Aorta (tissue), 5 donors: ENCODE data around the gene PLAAT1. TPM values are rescaled to one million over a fixed set of nuclear protein-coding genes. Genes with fewer than 3 reads are reported as not detected.

Experiments
- ATAC-seq: fragments of 200-7000 bp; cut with Tn5 transposase; one replicate; pipeline ENCODE4 v1.9.1; 2022; ENCODE audit warnings: moderate library complexity; ENCODE audit not compliant: low FRiP score
- DNase-seq, 2 donors: peaks; one replicate each; pipeline ENCODE4 v3.0.0-alpha.2; 2020
- H3K27ac ChIP-seq, 2 donors: one replicate each; pipeline ENCODE4 v1.5.1; 2013; ENCODE audit warnings: low read length in 2 of 2, mild to moderate bottlenecking in 2 of 2, moderate library complexity in 2 of 2, control low read depth in 1 of 2, inconsistent platforms in 1 of 2, low read depth in 1 of 2
- H3K27me3 ChIP-seq, 2 donors: one replicate each; pipeline ENCODE4 v1.6.1; 2013; ENCODE audit warnings: control low read depth in 1 of 2, low read length in 1 of 2, mild to moderate bottlenecking in 1 of 2, moderate library complexity in 1 of 2; ENCODE audit not compliant: insufficient read depth in 2 of 2, control insufficient read depth in 1 of 2
- H3K36me3 ChIP-seq, 2 donors: one replicate each; pipeline ENCODE4 v1.6.1; 2013; ENCODE audit warnings: control low read depth in 1 of 2, low read length in 1 of 2, mild to moderate bottlenecking in 1 of 2; ENCODE audit not compliant: insufficient read depth in 2 of 2, control insufficient read depth in 1 of 2
- H3K4me1 ChIP-seq, 2 donors: one replicate each; pipeline ENCODE4 v1.6.1; 2013; ENCODE audit warnings: low read length in 2 of 2, control low read depth in 1 of 2, mild to moderate bottlenecking in 1 of 2, moderate library complexity in 1 of 2; ENCODE audit not compliant: insufficient read depth in 2 of 2, control insufficient read depth in 1 of 2
- H3K4me3 ChIP-seq, 2 donors: one replicate each; pipeline ENCODE4 v1.5.1; 2013; ENCODE audit warnings: low read length in 2 of 2, control low read depth in 1 of 2, mild to moderate bottlenecking in 1 of 2
- H3K9me3 ChIP-seq: one replicate; pipeline ENCODE4 v1.6.1; 2013; ENCODE audit warnings: mild to moderate bottlenecking, low read length; ENCODE audit not compliant: control insufficient read depth
- WGBS, 2 donors: extraction: QIAGEN DNeasy Blood & Tissue Kit; methylation state at CpG; one replicate each; pipeline ENCODE4 v1.1.7; 2013; 5-methylcytosine and 5-hydroxymethylcytosine counted together
- intact Hi-C, 2 donors: fragments of 100-400 bp; cut with DNase I; formaldehyde crosslinking; loops; one replicate each; pipeline versions ENCODE4 v1.14.2 to v1.15.0; 2022
- polyA plus RNA-seq, 2 donors: library from polyadenylated mRNA; stranded (reverse); fragments of 200-250 nt; gene quantifications; one replicate each; pipeline ENCODE4 v1.2.3, GENCODE V29; 2013
- total RNA-seq, 2 donors: library from RNA; stranded (reverse); fragmentation: NEBNext Ultra II Directional; extraction: Animal tissue kit (Norgen Biotek cat#: 25700); gene quantifications; one replicate each; pipeline ENCODE4 v1.2.1, GENCODE V29; 2021
- donor health status: healthy with polysubstance abuse.
- donor health status: Bipolar disorder and iron deficiency.
- donor health status: DM: no; HTN: no; CAD: no.
- donor health status: DM: no; HTN: no; CAD: no.
- donor health status: DM: yes; HTN: yes; CAD: no.

Gene PLAAT1
- total and polyA plus RNA-seq, 4 donors = 0.45 to 0.63 TPM; not detected in 2

GRCh38 chr3:193314161-193314560 lies 73.1 kb downstream of the PLAAT1 start:
- H3K27me3 ChIP-seq = no peaks in the 10 kb centered on the region
- ATAC-seq (no peak), DNase-seq (no peak)
- H3K36me3 ChIP-seq = no peaks in the 10 kb centered on the region
- intact Hi-C loops = no loop called here
- no peaks in the 10 kb centered on the region for H3K9me3 ChIP-seq
- no peak overlapping the region for H3K27ac ChIP-seq
- H3K4me1 ChIP-seq = no peaks in the 10 kb centered on the region
- H3K4me3 ChIP-seq = no peak overlapping the region
- WGBS, 2 donors = 88 to 90% methylated on average over 3 of the region's 3 CpGs

GRCh38 chr3:193317682-193318300 lies 76.8 kb downstream of the PLAAT1 start:
- no peaks in the 10 kb centered on the region for H3K9me3 ChIP-seq
- H3K36me3 ChIP-seq = no peaks in the 10 kb centered on the region
- no peak for ATAC-seq
- no peaks in the 10 kb centered on the region for H3K27me3 ChIP-seq
- no peak overlapping the region for H3K4me3 ChIP-seq
- WGBS, 2 donors = 62 to 67% methylated on average over 2 of the region's 2 CpGs
- no peaks in the 10 kb centered on the region for H3K4me1 ChIP-seq
- intact Hi-C loops = no loop called here
- no peak for DNase-seq
- no peak overlapping the region for H3K27ac ChIP-seq

Other genes with a start within 250 kb of the PLAAT1 start
- not detected for gene ATP13A5, start 137.5 kb downstream of the PLAAT1 start, total RNA-seq
- not detected for gene ATP13A5, start 137.5 kb downstream of the PLAAT1 start, polyA plus RNA-seq